RKO (cell line): ENCODE data around the gene CIROP.

Experiments used
- DNase-seq: peaks from one replicate; pipeline ENCODE4 v3.0.0-alpha.2; 2016; ENCODE audit warnings: low spot score

Gene CIROP, protein sequence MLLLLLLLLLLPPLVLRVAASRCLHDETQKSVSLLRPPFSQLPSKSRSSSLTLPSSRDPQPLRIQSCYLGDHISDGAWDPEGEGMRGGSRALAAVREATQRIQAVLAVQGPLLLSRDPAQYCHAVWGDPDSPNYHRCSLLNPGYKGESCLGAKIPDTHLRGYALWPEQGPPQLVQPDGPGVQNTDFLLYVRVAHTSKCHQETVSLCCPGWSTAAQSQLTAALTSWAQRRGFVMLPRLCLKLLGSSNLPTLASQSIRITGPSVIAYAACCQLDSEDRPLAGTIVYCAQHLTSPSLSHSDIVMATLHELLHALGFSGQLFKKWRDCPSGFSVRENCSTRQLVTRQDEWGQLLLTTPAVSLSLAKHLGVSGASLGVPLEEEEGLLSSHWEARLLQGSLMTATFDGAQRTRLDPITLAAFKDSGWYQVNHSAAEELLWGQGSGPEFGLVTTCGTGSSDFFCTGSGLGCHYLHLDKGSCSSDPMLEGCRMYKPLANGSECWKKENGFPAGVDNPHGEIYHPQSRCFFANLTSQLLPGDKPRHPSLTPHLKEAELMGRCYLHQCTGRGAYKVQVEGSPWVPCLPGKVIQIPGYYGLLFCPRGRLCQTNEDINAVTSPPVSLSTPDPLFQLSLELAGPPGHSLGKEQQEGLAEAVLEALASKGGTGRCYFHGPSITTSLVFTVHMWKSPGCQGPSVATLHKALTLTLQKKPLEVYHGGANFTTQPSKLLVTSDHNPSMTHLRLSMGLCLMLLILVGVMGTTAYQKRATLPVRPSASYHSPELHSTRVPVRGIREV

DNA sequence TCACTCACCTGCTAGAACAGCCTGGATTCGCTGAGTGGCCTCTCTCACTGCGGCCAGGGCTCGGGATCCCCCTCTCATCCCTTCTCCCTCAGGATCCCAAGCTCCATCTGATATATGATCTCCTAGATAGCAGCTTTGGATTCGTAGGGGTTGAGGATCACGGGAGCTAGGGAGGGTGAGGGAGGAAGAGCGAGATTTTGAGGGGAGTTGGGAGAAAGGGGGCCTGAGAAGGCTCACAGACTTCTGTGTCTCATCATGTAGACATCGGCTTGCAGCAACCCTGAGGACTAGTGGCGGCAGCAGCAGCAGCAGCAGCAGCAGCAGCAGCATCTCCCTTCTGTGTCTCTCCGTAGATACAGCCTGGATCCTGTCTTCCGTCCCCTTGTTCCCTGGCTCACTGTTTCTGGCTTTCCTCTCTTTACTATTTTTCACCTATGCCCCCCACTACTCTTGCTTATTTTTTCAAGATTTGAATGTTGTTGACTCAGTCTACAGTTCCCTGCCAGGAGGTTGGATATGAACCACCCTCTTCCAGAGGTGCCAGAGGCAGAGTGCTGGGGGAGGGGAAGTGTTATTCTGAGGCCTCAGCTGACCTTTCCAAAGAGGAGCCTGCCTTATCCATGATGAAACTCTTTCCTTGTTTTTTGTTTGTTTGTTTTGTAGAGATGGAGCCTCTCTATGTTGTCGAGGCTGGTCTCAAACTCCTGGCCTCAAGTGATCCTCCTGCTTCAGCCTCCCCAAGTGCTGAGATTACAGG lies at the start of gene CIROP:
Gene CIROP (minus strand): TSS at position 399 of the 757 bp plus-strand sequence. CDS start 69 bp downstream, at position 330.
- no peak for DNase-seq

DNA sequence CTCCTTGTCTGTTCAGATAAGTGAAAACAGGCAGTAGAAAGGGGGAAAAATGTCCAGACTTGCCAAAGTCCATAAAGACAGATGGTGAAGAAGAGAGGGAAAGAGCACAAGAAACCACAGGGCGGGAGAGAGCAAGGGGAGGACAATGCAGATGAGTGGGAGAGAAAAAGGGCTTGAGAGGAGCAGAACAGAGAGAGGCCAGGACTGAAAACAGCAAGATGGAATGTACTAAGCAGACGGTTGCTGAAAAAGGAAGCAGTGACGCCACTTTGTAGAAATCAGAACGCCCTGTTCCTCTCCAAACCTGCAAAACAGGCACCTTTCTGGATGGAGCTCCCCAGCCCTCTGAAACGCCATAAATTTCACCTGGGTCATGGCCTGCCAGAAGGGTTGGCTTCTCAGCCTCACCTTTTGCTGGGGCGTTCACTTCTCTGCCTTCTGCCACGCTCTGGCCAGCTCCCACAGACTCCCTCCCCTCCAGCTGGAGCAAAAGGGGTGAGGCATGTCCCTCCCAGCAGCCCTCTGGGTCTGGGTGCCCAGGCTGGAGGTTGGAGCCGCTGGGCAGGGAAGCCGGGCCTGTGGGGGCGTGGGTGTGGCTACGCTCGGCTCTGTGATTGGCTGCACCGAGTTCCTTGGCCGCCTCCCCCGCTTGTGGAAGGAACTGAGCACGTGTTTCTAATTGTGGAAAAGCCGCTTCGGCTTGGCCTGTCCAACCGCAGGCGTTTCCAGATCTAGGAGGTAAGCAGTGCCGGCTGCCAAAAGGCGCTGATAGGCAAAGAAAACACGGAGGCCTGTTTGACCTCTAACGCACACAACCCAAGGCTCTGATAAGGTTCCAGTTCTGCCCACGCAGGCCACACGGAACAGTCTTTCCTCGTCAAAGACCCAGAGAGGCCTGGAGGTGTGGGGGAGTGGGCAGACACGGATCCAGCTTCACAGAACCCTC lies 49.3 kb upstream of the CIROP start:
- DNase-seq, result no peak

DNA sequence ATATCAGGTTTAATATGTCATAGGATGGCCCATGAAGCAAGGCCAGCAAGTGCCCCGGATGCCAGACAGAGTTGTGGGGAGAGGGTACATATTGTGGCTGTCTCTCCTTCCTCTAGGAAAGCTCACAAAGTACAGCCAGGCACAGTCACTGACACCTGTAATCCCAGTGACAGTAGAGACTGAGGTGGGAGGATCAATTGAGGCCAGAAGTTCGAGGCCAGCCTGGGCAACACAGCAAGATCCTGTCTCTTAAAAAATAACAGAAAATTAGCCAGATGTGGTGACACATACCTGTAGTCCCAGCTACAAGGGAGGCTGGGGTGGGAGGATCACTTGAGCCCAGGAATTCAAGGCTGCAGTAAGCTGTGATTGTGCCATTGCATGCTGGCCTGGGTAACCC lies 46.6 kb upstream of the CIROP start:
- no peak for DNase-seq

DNA sequence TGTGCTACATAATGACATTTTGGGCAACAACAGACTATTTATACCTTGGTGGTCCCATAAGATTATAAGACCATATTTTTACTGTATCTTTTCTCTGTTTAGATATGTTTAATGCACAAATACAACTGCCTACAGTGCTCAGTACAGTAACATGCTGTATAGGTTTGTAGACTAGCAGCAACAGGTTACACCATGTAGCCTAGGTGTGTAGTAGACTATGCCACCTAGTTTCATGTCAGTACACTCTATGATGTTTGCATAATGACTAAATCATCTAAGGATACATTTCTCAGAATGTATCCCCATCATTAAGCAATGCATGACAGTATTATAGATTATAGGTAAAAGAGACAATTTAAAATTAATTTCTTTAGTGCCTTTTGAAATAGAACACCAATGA lies 45.0 kb upstream of the CIROP start:
- no peak for DNase-seq

DNA sequence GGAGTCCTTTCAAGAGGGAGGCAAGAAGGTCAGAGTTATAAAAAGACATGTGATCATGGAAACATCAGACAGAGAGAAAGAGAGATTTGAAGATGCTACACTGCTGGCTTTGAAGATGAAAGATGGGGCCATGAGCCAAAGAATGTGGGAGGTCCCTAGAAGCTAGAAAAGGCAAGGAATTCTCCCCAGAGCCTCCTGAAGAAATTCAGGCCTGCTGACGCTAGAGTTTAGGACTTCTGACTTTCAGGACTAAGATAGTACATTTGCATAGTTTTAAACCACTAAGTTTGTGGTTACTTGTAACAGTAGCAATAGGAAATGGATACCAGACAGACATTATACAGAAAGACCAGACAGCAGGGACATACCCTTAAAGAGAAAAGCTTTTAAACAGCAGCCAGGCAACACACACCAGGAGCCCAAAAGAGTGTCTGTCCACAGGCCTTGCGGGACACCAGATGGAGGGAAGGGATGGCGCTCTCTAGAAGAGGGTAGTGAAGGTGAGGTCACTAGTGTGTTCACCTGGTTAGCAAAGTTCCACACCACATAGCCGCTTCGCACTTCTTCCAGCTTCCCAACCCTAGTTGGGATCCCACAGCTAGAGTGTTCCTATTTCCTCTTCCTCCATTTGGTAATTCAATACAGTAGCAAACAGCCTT lies 43.9 kb upstream of the CIROP start:
- no peak for DNase-seq

DNA sequence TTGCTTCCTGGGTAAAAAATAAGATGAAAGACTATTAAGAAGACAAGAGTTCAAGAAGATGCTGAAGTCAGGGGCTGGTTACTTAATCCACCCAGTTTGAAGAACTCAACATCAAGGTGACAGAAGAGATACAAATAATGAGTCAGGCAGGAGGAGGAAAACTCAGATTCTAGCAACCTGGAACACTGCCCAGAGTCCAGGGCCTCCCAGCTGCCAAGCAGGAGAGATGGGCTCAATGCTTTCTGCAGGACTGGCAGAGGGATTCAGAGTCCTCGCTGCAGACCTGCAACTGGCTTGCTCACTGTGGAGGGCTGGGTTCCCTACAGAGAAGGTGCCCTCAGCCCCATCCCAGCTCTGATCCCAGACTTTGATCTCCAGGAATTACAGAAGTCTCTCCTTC lies 42.9 kb upstream of the CIROP start:
- no peak for DNase-seq

DNA sequence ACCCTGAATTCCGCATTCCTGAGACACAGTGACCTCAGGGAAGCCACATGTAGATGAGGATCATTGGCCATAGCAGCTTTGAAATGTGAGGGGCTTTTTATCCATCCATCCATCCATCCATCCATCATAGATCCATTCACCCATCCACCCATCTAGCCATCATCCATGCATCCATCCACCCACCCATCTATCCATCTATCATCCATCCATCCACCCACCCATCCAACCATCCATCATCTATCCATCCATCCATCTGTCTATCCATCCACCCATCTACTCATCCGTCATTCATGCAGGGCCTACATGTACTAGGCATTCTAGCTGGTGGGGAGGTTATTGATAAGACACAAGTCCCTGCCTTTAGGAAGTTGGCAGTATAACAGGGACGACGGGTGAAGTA lies 42.2 kb upstream of the CIROP start:
- DNase-seq, result no peak

DNA sequence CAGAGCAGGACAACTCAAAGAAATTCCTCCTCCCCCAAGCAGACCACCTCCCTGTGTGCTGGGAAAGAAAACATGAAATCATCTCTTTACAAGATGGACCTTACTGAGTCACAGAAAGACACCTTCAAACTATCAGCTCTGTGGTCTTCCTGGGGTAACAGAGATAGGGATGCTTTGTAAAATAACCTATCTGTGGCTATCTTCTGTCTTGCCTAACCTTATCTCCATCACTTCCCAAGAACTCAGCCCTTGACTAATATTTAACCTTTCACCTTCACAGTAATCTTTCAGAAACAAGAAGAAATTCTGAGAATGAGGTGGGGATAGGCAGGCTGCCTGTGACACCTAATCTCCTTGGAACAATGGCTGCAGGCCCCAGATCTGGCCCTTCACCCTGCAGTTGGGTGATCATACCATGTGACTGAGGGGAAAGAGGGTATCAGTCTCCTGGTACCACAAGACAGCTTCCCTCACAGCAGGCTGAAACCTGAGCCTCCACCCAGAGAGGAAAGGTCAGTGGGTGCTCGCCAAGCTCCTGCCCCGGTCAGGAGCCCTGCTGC lies 41.6 kb upstream of the CIROP start:
- DNase-seq, result no peak

DNA sequence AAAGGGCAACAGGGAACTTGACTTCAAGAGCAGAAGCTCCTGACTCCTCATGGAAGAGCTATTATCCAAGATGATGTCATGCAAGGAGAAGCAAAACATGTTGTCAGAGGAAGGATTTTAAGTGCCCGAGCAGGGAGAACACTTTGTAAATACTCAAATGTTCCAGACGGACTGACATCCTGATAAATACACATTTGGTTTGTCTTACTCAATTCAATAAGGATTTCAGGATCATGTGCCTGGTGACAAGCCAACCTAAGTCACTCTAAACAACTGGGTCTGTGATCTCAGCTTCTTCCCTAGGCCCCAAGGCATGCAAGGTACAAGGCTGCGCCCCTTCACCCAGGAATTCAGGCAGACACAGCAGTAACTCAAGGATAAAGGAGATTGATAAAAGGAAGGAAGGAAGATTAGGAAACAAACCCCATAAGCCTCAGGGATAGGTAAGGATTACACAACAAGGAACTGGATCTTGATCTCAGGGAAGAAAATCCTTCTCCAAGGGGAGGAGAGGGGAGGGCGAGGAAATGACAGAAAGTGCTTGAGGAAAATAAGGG lies 41.1 kb upstream of the CIROP start:
- no peak for DNase-seq

DNA sequence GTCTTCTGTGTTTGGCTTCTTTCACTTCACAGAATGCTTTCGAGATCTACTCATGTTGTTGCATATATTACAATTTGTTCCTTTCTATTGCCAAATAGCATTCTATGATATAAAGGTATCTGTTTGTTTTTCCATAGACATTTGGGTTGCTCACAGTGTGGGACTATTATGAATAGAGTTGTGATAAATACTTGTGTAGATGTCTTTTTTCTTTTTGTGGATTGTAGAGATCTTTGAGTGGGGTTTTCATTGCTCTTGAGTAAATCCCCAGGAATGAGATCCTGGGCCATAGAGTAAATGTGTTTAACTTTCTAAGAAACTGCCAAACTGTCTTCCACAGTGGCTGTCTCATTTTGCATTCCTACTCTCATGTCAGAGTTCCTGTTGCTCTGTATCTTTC lies 39.1 kb upstream of the CIROP start:
- DNase-seq, result no peak

DNA sequence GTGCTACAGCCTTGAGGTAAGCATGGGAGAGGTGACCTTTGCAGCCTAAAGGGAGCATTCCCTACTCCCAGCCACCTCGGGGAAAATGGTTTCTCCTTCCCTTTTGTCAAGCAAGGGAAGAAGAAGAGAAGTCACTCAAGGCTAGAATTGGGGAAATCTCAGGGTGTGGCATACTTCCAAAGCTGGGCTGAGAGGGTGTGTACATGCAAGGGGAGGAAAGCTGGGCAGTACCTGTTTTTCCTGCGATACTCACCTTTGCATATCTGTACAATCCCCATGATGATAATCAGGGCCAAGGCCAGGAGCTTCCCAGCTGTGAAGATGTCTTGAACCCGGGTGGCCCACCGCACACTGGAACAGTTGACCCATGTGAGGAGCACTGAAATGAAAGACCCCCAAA lies 38.0 kb upstream of the CIROP start:
- no peak for DNase-seq

DNA sequence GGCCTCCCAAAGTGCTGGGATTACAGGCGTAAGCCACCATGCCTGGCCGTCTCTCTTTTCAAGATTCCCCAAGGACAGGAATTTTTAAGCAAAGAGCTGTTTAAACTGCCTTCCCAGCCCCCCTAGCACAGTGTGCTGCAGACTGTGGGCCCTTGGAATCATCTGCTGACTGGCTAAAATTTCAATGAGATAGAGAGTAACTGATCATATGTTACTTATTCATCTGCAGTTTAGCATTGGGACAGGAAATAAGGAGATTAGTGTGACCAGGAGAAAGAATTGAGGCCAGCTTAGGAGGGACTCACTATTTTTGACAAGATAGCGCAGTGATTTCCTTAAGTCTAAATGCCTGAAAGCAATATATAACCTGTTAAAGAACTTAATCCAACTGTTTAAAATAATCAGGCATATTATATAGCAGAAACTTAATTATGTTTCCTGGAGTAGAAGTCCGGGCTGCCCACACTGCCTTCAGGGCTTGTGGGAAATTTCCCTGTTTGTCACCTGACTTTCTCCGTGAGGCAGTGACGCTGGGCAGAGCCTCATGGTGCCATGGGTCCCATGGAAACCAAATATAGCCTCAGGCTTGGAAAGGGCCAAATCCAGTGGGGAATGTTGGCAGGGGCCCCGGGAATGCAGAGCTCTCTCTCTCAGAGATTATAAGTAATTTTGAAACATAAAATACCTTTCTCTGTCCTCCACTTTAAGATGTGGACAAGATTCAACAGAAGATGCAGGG lies 37.1 kb upstream of the CIROP start:
- no peak for DNase-seq

DNA sequence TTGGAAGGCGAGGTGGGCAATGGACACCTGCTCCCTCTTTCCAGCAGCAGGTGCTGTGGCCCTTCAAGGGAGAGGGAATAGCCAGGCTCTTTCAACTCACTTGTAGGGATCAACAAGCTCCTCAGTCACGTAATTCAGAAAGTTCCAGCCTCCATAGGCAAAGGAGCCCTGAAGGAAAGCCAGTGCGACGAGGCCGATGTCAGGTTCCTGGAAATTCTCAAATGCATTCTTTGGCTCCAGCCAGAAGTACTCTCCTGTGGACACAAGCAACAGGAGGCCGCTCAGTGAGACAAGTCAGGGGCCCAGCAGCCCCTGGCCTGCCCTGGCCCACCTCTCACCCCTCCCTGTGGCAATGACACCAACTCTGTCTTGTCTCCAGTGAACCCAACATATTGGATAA lies 35.6 kb upstream of the CIROP start:
- no peak for DNase-seq

DNA sequence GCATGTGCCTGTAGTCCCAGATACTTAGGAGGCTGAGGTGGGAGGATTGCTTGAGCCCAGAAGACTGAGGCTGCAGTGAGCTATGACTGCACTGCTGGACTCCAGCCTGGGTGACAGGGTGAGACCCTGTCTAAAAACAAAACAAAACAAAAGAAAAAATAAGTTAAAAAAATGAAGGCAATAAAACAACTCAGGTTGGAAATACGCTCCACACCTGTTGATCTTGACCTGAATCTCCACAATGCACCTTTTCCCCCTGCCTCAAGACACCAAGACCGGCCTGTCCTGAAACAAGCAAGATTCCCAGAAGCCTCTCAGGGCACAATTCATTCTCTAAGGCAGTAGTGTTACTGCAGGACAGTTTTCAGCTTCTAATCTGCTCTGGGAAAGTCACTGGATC lies 35.1 kb upstream of the CIROP start:
- no peak for DNase-seq

DNA sequence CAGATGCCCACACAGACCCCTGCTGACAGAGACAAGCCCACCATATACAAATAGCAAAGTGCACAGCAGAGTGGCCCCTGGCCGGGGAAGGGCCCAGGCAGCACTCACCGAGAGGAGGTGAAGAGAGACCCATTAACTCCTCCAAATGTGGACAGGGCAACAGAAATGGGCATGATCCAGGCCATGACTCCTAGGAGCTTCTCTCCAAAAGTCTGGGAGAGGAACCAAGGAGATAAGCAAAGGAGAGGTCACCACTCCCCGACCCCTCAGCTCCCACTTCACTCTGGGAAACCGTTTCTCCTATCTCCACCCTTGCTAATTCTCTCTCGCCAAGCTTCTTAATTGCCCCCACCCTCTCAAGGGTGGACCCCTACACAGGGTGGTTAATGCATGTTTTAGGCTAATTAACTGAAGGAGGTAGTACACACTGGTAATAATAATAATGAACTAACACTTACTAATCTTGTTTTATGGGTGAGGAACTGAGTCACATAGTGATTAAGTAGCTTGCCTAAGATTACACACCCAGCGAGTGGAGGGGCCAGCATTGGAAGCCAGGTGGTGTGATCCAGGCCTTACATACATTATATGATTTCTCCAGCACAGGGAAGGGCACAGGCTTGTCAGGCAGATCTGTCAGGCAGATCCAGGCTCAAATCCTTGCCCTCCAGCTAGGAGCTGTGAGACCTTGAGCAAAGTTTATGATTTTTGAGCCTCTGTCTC lies 33.2 kb upstream of the CIROP start:
- peak; percentile 71 for DNase-seq

DNA sequence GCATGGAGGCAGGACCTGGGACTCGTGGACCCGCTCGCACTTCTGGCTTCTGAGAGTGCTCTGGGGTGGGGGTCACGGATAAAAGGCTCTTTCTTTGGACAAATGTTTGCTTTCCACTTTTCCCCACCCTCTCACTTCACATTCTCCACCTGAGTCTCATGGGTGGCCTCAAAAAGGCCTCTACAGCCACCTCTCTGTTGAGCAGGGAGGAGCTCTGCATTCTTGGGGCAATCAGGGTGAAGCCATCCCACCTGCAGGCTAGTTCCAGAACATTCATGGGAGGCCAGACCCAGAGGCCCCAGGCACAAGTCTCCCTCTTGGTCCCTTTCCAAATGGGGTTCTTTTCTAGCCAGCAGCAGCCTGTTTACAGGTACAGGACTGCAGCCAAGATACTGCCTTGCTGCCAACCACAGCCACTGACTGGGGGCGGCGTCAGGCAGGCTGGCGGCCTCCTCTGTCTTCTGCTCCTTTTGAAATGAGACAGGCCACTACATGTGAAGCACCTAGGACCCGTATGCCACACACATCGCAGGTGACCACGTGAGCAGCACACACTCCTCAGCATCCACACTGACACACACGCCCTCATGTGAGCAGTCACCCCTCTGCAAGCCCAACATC lies 32.5 kb upstream of the CIROP start:
- no peak for DNase-seq

DNA sequence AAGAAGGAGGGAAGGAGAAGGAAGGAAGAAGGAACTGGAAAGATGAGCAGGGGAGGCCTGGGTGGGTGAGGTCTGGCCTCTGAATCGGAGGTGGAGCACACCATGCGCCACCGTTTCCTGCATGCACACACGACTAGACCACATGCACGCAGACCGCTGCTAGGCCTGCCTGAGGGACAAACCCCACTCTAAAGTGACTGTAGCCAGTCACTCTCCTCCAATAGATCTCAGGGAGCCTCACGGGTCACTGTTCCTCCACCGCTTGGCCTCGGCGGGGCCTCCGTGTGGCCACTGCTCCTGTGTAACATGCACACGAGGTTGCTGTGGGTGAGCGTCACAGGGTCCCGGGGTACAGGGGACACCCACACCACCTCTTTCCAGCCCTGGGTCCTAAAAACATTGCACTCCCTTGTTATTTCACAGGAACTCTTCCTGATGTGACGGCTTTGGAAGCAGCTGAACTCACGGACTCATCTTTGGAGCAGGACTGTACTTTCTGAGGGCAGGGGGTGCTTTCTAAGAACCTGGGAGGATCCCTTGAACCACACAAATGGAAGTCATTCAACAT lies 31.9 kb upstream of the CIROP start:
- no peak for DNase-seq

DNA sequence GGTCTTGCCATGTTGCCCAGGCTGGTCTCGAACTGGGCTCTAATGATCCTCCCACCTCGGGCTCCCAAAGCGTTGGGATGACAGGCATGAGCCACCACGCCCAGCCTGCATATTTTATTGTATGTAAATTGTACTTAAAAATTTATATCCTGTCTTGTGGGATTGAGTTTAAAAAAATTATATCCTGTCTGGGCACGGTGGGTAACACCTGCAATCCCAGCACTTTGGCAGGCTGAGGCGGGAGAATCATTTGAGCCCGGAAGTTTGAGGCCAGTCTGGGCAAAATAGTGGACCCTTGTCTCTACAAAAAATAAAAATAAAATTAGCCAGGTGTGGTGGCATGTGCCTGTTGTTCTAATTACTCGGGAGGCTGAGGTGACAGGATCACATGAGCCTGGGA lies 28.2 kb upstream of the CIROP start:
- no peak for DNase-seq
